BLaER1 treated with 17β-estradiol and CSF1 and Interleukin-3, amounts not matched to agents 10 nM and 100 nM (cell line): Measurements from ENCODE around the gene NALCN.
"Not testable (repeated sequence)": the region's sequence is repeated elsewhere in the genome, so short reads cannot be mapped to it uniquely, and the experiment has no call there.

Source experiments
- H3K27ac ChIP-seq, 11 experiments: shearing (Covaris generic); formaldehyde crosslinking; 2 replicates each; pipeline ENCODE4 v1.8.1; 2022
- H3K27me3 ChIP-seq, 11 experiments: shearing (Covaris generic); formaldehyde crosslinking; 2 replicates each; pipeline ENCODE4 v1.8.1; 2022
- H3K36me3 ChIP-seq, 11 experiments: shearing (Covaris generic); formaldehyde crosslinking; 2 replicates each; pipeline ENCODE4 v1.8.1; 2022
- H3K4me1 ChIP-seq, 10 experiments: shearing (Covaris generic); formaldehyde crosslinking; 2 replicates each; pipeline ENCODE4 v1.8.1; 2022
- H3K4me2 ChIP-seq, 11 experiments: shearing (Covaris generic); formaldehyde crosslinking; 2 replicates each; pipeline ENCODE4 v1.8.1; 2022
- H3K4me3 ChIP-seq, 10 experiments: shearing (Covaris generic); formaldehyde crosslinking; 2 replicates each; pipeline ENCODE4 v1.8.1; 2022
- H3K9ac ChIP-seq, 11 experiments: shearing (Covaris generic); formaldehyde crosslinking; 2 replicates each; pipeline ENCODE4 v1.8.1; 2022
- H3K9me3 ChIP-seq, 11 experiments: shearing (Covaris generic); formaldehyde crosslinking; replicated peaks in 1 of 11; 2 replicates each; pipeline ENCODE4 v1.8.1; 2022
- H4K20me1 ChIP-seq, 11 experiments: shearing (Covaris generic); formaldehyde crosslinking; 2 replicates each; pipeline ENCODE4 v1.8.1; 2022
- Cebpa-rat ChIP-seq, 11 experiments: shearing (Covaris generic); IDR thresholded peaks; 2 replicates each; pipeline ENCODE4 v1.8.1; 2022

The NALCN gene

GRCh38 chr13:101327871-101328270, 88.4 kb downstream of the NALCN start:
- no peaks in the 10 kb centered on the region for H3K9me3 ChIP-seq
- H3K36me3 ChIP-seq, result no peaks in the 10 kb centered on the region
- H4K20me1 ChIP-seq, result no peaks in the 10 kb centered on the region
- no peak overlapping the region for H3K4me2 ChIP-seq
- no peak overlapping the region for H3K4me3 ChIP-seq
- no peak overlapping the region for H3K27ac ChIP-seq
- no peaks in the 10 kb centered on the region for H3K27me3 ChIP-seq
- H3K4me1 ChIP-seq, result peaks cover 0 to 14% (median 0%) of the 10 kb centered on the region in 10 experiments; a peak in 6 of 20 replicates
- TF ChIP-seq Cebpa-rat (IDR thresholded peaks at IDR 0.05), result no peak
- no peak overlapping the region for H3K9ac ChIP-seq

DNA sequence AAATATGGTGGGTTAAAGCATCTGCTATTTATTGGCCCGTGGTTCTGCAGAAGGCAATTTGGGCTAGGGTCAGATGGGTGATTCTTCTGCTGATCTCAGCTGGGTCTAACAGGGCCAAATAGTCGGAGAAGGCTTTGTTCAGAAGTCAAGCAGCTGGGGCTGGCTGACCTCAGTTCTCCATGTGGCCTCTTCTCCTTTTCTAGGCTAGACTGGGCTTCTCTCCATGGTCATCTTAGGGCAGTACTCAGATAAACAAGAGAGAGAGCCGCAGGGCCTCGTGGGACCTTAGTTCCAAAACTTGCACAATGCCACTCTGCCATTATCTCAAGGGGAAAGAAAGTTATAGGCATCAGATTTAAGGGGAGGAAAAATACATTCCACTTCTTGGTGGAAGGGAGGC, 89.6 kb downstream of the NALCN start:
- no peaks in the 10 kb centered on the region for H3K9me3 ChIP-seq
- no peak overlapping the region for H3K4me2 ChIP-seq
- no peak overlapping the region for H3K4me3 ChIP-seq
- H3K9ac ChIP-seq, result no peak overlapping the region
- TF ChIP-seq Cebpa-rat (IDR thresholded peaks at IDR 0.05), result no peak
- H3K4me1 ChIP-seq, result peaks cover 0 to 2% (median 0%) of the 10 kb centered on the region in 10 experiments; a peak in 3 of 20 replicates
- H3K27me3 ChIP-seq, result no peaks in the 10 kb centered on the region
- no peaks in the 10 kb centered on the region for H4K20me1 ChIP-seq
- no peak overlapping the region for H3K27ac ChIP-seq
- no peaks in the 10 kb centered on the region for H3K36me3 ChIP-seq

- Histone ChIP-seq H3K4me2 (no peak overlapping the region), H3K4me3 (no peak overlapping the region), H3K27ac (no peak overlapping the region), H3K9ac (no peak overlapping the region), H3K4me1 (no peaks in the 10 kb centered on the region), H3K36me3 (no peaks in the 10 kb centered on the region), H3K27me3 (no peaks in the 10 kb centered on the region), H4K20me1 (no peaks in the 10 kb centered on the region), H3K9me3 (no peaks in the 10 kb centered on the region)
- no peak for TF ChIP-seq Cebpa-rat (IDR thresholded peaks at IDR 0.05)
These were observed 90.9 kb downstream of the NALCN start for GRCh38 chr13:101325423-101325822.

- no peaks in the 10 kb centered on the region for H3K9me3 ChIP-seq
- no peak overlapping the region for H3K9ac ChIP-seq
- H3K27me3 ChIP-seq, result no peaks in the 10 kb centered on the region
- H3K4me3 ChIP-seq, result no peak overlapping the region
- no peak overlapping the region for H3K4me2 ChIP-seq
- no peak for TF ChIP-seq Cebpa-rat (IDR thresholded peaks at IDR 0.05)
- H3K4me1 ChIP-seq, result no peaks in the 10 kb centered on the region
- H3K27ac ChIP-seq, result no peak overlapping the region
- H3K36me3 ChIP-seq, result no peaks in the 10 kb centered on the region
- no peaks in the 10 kb centered on the region for H4K20me1 ChIP-seq
These were observed 92.7 kb downstream of the NALCN start for GRCh38 chr13:101323601-101324000.

DNA sequence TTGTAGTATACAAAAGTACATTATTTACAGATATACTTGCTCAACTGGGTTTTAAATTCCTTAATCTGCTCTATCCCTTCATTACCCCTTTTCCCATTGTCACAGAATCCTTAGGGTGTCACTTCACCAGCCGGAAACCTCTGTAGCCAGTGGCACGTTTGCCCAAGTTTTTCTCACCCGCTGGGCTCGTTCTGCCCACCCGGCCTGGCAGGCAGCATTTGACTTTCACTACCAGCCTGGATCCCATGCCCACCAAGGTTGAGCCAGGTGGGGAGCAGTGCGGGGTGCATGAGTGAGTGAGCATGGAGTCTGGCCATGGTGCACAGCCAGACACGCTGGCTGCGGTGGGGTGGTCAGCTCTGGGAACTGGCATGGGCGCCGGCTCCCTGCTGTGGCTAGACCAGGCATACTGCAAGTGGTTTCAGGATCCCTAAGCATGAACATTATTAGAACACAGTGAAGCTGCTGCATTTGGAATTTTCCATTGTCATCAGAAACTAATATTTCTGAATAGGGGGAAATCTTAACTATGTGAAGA, 98.3 kb downstream of the NALCN start:
- no peak overlapping the region for H3K4me3 ChIP-seq
- H3K27ac ChIP-seq, result no peak overlapping the region
- H3K4me2 ChIP-seq, result no peak overlapping the region
- no peaks in the 10 kb centered on the region for H4K20me1 ChIP-seq
- no peaks in the 10 kb centered on the region for H3K4me1 ChIP-seq
- TF ChIP-seq Cebpa-rat (IDR thresholded peaks at IDR 0.05), result no peak
- no peaks in the 10 kb centered on the region for H3K27me3 ChIP-seq
- H3K9me3 ChIP-seq, result no peaks in the 10 kb centered on the region
- H3K36me3 ChIP-seq, result no peaks in the 10 kb centered on the region
- H3K9ac ChIP-seq, result no peak overlapping the region

- not testable (repeated sequence) for H3K36me3 ChIP-seq, H3K27me3 ChIP-seq, H3K27ac ChIP-seq, H3K4me3 ChIP-seq, H3K9me3 ChIP-seq, H4K20me1 ChIP-seq, H3K9ac ChIP-seq, H3K4me2 ChIP-seq, H3K4me1 ChIP-seq
These were observed 102.8 kb downstream of the NALCN start for GRCh38 chr13:101313479-101313878.

DNA sequence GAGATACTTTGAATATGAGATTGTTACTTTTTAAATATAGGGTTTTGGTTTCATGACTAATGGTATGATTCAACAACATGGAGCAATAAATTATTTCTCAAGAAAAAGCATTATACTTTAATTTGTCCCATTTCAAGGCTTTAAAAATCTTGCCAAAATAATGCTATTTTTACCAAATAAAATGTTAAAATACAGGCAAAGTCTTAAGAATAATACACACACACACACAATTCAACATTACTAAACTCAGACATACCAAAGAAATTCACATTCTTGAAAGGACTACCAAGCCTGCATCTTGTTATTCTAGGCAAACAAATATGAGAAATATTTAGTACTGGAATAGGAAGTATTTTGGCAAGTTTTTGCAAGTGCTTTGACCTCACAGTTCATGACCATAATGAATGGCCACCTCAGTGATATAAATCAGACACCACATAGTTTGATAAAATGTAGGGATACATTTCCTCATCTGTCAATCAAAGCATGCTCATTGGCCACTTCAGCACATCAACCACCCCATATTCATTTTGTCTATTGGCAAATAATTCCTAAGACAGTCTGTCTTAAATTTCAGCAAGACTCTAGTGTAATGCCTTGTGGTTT, 107.2 kb downstream of the NALCN start:
- H3K27ac ChIP-seq, result no peak overlapping the region
- H3K9me3 ChIP-seq, result 0 out of 22 replicates have a peak, but pooled peaks cover 0 to 6% (median 0%) of the 10 kb centered on the region in 11 experiments
- no peaks in the 10 kb centered on the region for H4K20me1 ChIP-seq
- H3K27me3 ChIP-seq, result no peaks in the 10 kb centered on the region
- H3K9ac ChIP-seq, result no peak overlapping the region
- TF ChIP-seq Cebpa-rat (IDR thresholded peaks at IDR 0.05), result no peak
- no peak overlapping the region for H3K4me3 ChIP-seq
- no peak overlapping the region for H3K4me2 ChIP-seq
- H3K36me3 ChIP-seq, result no peaks in the 10 kb centered on the region
- H3K4me1 ChIP-seq, result no peaks in the 10 kb centered on the region

DNA sequence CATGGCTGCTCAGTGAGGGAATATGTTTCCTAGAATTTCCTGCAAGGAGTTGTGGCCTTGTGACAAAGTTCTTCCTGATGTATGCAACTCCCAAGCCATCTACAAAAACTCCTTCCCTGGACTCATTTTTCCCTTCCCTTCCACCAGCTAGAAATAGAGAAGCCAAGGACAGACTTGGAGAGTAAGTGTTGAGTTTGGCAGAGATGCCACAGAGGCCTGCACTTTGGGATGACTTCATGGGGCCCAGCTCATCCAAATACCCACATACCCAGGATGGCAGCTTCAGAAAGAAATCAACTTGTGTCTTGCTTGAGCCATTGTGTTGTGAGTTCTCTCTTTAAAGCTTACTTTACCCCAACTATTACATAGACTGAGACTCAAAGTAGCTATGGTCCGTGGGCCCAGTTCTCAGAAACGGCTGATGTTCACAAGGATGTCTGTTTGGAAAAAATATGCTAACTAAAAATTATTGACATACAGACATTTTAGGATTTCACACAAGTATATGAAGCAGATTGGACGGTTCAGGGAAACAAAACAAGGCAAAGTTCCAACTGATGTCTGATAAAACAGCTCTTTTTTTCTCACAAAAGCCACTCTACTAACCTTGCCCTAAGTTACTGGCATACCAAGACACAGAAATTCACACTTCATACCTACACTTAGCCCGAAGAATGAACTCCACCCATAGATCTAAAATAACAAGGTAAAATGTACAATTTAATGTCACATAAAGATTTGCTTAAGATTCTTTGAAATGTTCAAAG, 107.9 kb downstream of the NALCN start:
- Histone ChIP-seq H3K9me3 (0 out of 22 replicates have a peak, but pooled peaks cover 0 to 6% (median 0%) of the 10 kb centered on the region in 11 experiments), H3K4me3 (no peak overlapping the region), H3K4me2 (no peak overlapping the region), H3K36me3 (no peaks in the 10 kb centered on the region), H4K20me1 (no peaks in the 10 kb centered on the region), H3K9ac (no peak overlapping the region), H3K27me3 (no peaks in the 10 kb centered on the region), H3K4me1 (peaks cover 0 to 3% (median 0%) of the 10 kb centered on the region in 10 experiments; a peak in 3 of 20 replicates), H3K27ac (no peak overlapping the region)
- no peak for TF ChIP-seq Cebpa-rat (IDR thresholded peaks at IDR 0.05)

DNA sequence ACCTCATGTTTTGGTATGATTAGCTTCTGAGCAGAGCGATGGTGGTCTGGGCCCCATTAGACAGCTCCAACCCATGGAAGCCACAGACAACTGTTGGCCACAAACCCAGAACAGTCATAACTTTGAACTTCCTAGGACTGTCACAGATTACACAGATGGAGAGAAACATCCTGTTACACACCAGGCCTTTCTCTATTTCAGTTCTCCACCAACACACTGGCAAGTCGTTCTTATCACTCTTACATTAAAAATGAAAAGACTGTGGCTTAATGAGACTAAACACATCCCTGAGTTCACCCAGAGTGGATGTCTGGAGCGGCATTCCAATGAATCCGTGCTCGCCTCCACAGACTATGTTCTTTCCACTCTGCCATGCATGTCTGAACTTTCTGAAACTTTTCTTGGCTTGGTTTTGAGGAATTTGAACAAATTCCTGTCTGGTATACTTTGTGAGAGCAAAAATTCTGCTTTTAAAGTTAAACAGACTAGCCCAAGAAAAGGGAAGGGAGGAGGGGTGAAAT, 109.1 kb downstream of the NALCN start:
- Histone ChIP-seq H3K4me1 (peaks cover 0 to 9% (median 0%) of the 10 kb centered on the region in 10 experiments; a peak in 3 of 20 replicates), H3K9ac (no peak overlapping the region), H4K20me1 (no peaks in the 10 kb centered on the region), H3K27ac (no peak overlapping the region), H3K9me3 (0 out of 22 replicates have a peak, but pooled peaks cover 0 to 6% (median 0%) of the 10 kb centered on the region in 11 experiments), H3K4me3 (no peak overlapping the region), H3K36me3 (no peaks in the 10 kb centered on the region), H3K27me3 (no peaks in the 10 kb centered on the region), H3K4me2 (no peak overlapping the region)
- no peak for TF ChIP-seq Cebpa-rat (IDR thresholded peaks at IDR 0.05)
